Activated CD8-positive, alpha-beta memory T cell treated with anti-CD3 and anti-CD28 coated beads, Interleukin-2, amount 50 U/mL, for 24 hours (primary cell): ENCODE measurements around the gene RAPGEF4.

ENCODE experiments used
- DNase-seq: peaks from one replicate; pipeline ENCODE4 v3.0.0-alpha.2; 2020; ENCODE audit errors: extremely low read depth

RAPGEF4 gene

GRCh38 chr2:172937884-172938712 is 202.5 kb downstream of the RAPGEF4 start:
- no peak for DNase-seq

- no peak for DNase-seq
These were observed 203.2 kb downstream of the RAPGEF4 start for GRCh38 chr2:172938713-172939375.

GRCh38 chr2:172943539-172943938 is 207.9 kb downstream of the RAPGEF4 start:
- DNase-seq: no peak

- no peak for DNase-seq
These were observed 208.6 kb downstream of the RAPGEF4 start for GRCh38 chr2:172944022-172944793.

GRCh38 chr2:172944794-172945509 is 209.3 kb downstream of the RAPGEF4 start:
- DNase-seq: no peak

- DNase-seq: no peak
These were observed 209.8 kb downstream of the RAPGEF4 start for GRCh38 chr2:172945510-172945850.

- DNase-seq: no peak
These were observed 212.0 kb downstream of the RAPGEF4 start for GRCh38 chr2:172947461-172948153.

GRCh38 chr2:172949522-172949921 is 213.9 kb downstream of the RAPGEF4 start:
- no peak for DNase-seq

- no peak for DNase-seq
These were observed 214.9 kb downstream of the RAPGEF4 start for GRCh38 chr2:172950565-172950964.

- no peak for DNase-seq
These were observed 215.9 kb downstream of the RAPGEF4 start for GRCh38 chr2:172951554-172951953.

- DNase-seq: no peak
These were observed 217.8 kb downstream of the RAPGEF4 start for GRCh38 chr2:172953411-172953810.

GRCh38 chr2:172953970-172954852 is 218.6 kb downstream of the RAPGEF4 start:
- DNase-seq: no peak

- DNase-seq: no peak
These were observed 219.9 kb downstream of the RAPGEF4 start for GRCh38 chr2:172955587-172955986.

- DNase-seq: no peak
These were observed 222.1 kb downstream of the RAPGEF4 start for GRCh38 chr2:172957734-172958133.

GRCh38 chr2:172962082-172962481 is 226.4 kb downstream of the RAPGEF4 start:
- no peak for DNase-seq

- no peak for DNase-seq
These were observed 227.2 kb downstream of the RAPGEF4 start for GRCh38 chr2:172962824-172963223.

GRCh38 chr2:172964511-172965139 is 229.0 kb downstream of the RAPGEF4 start:
- DNase-seq: no peak

- no peak for DNase-seq
These were observed 230.0 kb downstream of the RAPGEF4 start for GRCh38 chr2:172965433-172966212.
